ENCODE measurements around the gene CCDC32.

DNA sequence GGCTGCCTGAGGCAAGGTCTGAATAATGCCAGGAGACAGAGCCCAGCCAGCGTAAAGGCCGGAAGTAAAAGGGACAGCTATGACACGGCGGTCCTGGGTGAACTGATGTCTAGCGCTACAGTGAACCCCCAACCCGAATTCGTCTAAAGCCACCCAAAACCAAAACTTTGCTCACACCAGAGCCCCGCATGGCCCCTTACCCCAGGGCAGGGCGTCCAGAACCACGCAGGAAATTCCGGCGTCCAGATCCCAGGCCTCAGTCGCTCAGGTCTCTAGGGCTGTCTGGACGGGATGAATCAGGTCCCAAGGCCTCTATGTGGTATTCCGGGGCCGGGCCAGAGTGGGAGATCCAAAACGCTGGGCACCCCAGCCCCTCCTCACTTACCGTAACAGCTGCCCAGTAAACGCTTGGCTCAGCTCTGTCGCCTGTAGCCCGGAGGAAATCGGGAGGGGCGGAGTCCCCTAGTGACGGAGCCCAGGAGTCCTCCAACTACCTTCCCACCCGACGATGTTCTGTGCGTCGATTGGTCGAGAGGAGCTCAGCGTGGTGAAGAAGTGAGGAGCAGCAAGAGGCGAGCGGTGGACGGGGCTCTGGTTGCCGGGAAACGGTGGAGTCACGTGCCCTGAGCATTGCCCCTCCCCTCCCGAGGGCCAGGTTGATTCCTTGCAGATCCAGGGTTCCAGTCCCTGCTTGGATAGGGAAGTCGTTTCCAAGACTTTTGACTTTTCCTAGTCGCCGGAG, at the start of gene CCDC32:
- TF ChIP-seq CTCF (IDR thresholded peaks at IDR 0.05) (peak in 1 of 6 experiments; percentile 29), POLR2AphosphoS5 (IDR thresholded peaks at IDR 0.05) (peak; percentile 81 to 84), POLR2A (IDR thresholded peaks at IDR 0.05) (peak in 3 of 4 donors; percentile 70 to 90 (median 71)), EP300 (IDR thresholded peaks at IDR 0.05) (no peak)
